Hematopoietic multipotent progenitor cell treated with erythropoietin and hydrocortisone succinate and interleukin-3 and kit ligand, for 8 days (in vitro differentiated cells): ENCODE data around the gene COL5A1.
A peak's percentile ranks its signal among the peaks of the same experiment; 100 is the strongest.
"Not testable (repeated sequence)": the region's sequence is repeated elsewhere in the genome, so short reads cannot be mapped to it uniquely, and the experiment has no call there.

Experiments used
- DNase-seq: peaks from one replicate; pipeline ENCODE4 v3.0.0-alpha.2; 2015

Gene COL5A1

DNA sequence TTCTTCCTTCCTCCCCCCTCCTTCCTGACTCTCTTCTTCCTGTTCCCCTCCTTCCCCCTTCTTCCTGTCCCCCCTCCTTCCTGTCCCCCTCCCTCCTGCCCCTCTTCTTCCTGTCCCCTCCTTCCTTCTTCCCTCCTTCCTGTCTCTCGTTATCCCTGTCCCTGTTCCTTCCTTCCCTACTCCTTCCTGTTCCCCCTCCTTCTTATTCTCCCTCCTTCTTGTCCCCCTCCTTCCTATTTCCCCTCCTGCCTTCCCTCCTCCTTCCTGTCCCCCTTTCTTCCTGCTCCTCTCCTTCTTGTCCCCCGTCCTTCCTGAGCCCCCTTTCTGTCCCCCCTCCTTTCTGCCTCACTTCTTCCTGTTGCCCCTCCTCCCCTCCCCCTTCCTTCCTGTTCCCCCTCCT lies 70.6 kb downstream of the COL5A1 start:
- DNase-seq, result no peak

DNA sequence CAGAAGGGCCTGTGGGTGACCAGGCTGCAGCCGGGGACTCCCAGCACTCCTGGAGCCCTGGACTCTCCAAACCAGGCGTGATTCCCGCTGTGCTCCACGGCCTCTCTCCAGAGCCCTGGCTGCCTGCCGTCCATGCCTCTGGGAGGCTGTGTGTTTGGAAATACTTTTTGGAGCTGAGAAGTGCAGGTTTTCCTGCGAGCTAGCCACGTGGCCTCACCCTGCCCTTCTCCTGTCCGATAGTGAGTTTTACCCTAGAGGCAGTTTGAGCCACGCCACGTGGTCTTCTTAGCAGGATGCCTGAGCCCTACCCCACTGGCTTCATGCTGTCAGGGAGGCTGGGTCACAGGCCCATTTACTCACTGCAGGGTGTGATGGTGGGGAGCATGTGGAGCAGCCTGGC lies 71.3 kb downstream of the COL5A1 start:
- no peak for DNase-seq

DNA sequence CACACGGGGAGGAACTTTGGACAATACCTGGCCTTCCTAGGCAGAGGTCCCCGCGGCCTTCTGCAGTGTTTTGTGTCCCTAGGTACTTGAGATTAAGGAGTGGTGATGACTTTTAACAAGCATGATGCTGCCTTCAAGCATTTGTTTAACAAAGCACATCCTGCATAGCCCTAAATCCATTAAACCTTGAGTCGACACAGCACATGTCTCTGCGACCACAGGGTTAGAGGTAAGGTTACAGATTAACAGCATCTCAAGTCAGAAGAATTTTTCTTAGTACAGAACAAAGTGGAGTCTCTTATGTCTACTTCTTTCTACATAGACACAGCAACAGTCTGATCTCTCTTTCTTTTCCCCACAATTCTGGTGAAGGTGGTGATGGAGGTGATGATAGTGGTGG lies 73.9 kb downstream of the COL5A1 start:
- not testable (repeated sequence) for DNase-seq

- DNase-seq, result no peak
These were observed 74.5 kb downstream of the COL5A1 start for GRCh38 chr9:134716067-134716466.

DNA sequence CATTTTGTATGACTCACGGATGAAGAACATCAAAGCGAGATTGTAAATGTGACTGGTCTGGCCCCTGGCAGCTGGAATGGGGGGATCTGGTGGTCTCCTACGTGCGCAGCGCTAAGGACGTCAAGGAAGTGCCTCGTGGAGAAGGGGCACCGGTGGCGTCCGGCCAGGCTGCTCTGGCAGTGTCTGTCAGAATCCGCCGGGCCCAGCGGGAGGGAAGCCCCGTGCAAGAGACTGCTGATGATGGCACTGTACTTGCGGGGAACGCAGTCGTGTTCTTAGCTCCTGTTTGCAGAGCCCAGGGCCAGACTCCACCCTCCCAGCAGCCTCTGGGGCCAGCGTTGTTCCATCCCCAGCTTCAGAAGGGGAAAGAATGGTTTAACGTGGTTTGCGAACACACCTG lies 75.5 kb downstream of the COL5A1 start:
- DNase-seq, result no peak

DNA sequence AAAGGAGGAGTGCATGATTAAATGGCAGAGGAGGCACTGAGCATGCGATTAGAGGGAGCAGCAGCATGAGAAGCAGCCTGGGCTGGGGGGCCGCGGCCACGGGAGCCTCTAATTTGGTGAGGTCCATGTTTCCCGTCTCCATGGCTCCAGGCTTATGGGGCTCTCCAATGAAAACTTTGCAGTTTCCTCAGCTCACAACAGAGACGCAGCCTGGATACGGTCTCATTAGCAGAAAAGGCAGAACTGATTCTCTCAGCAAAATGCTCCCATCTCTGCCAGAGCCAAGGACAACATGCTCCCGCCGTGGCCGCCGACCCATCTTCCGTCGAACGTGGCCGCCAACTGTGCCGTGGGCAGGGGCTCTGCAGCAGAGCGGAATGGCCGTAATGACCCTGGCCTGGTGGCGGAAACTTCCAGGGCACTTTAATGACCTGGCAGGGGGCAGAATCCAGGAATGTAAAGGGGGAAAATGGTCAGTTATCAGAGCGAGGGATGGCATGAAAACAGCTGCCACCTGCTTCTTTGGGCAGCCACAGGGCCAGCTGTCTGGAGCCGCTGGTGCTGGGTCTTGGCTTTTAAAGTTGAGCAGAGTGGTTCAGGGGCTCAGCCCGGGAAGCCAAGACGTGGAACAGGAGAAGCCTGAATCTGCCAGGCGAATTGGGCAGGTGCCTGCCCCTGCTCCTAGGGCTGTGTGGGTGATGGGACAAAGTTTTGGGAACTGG lies 76.5 kb downstream of the COL5A1 start:
- no peak for DNase-seq

- no peak for DNase-seq
These were observed 77.7 kb downstream of the COL5A1 start for GRCh38 chr9:134719331-134719730.

DNA sequence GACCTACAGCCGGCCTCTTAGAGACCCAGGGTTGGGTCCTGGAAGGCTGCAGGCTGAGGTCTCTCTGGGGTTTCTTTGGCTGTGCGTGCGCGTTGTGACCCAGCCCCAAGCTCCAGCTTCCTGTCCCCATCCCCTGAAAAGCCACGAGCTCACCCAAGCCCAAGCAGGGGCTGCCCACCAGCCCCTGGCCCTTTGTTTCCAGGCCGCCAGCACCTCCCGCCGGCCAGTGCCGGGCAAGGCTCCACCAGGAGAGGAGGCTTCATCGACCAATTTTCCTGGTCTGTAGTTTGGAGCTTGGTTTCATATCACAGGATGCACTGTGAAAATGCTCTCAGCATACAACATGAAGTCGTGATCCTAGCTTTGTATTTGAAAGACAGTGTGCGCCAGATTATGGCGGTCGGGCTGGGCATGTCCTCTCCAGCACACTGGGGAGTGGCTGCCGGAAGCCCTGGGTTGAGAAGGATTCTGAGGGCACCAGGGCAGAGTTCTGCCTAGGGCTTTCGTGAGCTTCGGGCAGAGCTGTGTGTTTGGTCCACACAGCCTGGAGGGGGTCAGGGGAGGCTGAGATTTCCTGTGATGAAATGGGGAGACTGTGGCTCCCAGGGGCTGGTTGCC lies 78.6 kb downstream of the COL5A1 start:
- DNase-seq, result no peak

GRCh38 chr9:134720796-134721195 lies 79.2 kb downstream of the COL5A1 start:
- no peak for DNase-seq

DNA sequence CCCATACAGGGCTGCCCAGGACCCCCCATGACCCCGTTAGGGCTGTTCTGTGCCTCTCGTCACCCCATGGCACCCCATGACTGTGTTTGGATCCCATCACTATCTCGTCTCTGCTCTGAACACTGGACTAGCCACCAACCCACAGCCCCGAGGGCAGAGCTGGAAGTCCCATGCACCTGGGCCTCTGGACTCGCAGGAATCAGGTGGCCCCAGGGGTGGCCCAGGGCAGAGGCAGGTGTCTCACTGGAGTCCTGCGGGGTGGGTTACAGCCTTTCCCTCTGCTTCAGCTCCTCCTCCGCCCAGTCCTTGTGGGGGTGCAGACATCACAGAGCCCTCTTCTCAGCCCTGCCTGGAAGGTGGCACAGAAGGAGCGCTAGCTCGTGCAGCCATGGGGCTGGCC lies 79.7 kb downstream of the COL5A1 start:
- no peak for DNase-seq

GRCh38 chr9:134722120-134722701 lies 80.6 kb downstream of the COL5A1 start:
- DNase-seq, result no peak

DNA sequence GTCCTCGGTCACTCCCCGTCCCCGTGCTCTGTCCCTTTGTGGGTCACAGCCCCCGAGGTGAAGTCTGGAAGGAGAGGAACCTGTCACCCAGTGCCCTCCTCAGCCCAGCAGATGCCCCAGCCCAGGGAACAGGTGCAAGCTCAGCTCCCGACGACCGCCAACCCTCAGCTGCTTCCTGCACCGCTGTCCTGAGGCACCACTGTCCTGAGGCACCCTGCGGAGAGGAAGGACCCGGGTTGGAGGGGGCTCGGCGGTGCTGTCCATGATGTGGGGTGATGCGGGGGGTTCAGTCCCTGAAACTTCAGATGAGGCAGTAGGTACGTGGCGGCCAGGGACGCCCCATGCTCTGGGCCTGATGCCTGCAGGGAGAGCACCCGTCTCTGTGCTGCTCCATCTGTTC lies 81.4 kb downstream of the COL5A1 start:
- DNase-seq, result no peak

DNA sequence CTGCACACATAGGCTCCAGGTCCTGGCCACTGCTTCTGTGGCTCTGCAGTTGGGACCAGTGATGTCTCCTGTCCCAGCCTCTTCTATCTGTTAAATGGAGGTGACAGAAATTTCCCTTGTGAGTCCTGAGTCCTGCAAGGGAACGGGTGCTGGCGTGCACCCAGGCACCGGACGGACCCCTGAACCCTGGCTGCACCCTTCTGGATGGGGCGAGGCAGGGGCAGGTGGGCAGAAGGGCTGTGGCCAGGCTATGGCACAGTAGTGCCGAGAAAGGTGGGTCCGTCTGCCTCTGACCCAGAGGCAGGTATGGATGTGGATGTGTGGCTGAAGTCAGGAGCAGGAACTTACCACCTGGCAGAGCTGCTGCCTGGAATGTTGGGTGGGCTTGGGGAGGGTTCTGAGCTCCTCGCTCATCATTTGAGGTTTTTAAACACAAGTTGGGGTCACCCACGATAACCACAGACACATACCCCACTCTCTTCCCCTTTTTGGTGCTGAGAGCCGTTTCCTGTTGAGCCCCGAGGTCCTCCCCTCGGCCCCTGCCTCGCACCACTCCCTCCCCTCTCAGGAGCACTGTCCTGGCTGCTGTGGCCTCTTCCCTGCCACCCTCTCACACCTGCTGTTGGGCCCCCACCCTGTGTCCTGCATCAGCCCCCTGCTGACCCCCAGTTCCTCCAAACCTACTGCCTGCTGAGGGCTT lies 82.0 kb downstream of the COL5A1 start:
- no peak for DNase-seq

GRCh38 chr9:134724202-134724911 lies 82.8 kb downstream of the COL5A1 start:
- no peak for DNase-seq

GRCh38 chr9:134724912-134725604 lies 83.5 kb downstream of the COL5A1 start:
- no peak for DNase-seq

DNA sequence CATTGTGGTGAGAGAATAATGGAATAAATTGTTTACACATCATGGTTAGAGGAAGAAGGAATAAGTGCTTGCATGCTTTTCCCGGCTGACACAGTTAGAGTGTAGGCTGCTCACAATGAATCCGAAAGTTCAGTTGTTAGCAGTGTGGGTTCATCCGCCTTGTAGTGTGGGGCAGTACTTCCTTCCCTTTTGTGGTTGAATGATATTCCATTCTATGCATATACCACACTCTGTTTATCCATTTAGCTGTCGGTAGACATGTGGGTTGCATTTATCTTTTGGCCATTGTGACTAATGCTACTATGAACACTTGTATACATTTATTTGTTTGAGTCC lies 84.0 kb downstream of the COL5A1 start:
- DNase-seq, result peak; percentile 1

DNA sequence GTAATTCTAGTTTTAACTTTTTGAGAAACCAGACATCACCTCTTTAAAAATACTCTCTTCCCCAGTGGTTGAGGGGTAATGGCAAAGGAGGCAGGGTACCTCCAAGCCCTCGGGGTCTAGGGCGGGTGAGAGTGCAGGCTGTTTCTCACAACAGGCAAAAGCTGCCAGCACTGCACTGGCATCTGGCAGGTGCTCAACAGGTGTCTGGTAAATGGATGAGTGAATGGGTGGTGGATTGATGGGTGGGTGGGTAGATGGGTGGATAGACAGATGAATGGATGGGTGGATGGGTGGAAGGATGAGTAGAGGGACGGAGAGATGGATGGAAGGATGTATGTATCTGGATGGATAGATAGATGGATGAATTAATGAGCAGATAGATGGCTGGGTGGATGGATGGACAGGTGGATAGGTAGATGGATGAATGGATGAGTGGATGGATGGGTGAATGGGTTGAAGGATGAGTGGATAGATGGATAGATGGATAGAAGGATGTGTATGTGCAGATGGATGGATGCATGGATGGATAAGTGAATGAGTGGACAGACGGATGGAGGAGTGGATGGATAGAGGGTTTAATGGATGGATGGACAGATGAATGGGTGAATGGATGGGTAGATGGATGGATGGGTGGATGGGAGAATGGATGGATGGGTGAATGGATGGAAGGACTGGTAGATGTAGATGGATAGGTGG lies 84.6 kb downstream of the COL5A1 start:
- no peak for DNase-seq

DNA sequence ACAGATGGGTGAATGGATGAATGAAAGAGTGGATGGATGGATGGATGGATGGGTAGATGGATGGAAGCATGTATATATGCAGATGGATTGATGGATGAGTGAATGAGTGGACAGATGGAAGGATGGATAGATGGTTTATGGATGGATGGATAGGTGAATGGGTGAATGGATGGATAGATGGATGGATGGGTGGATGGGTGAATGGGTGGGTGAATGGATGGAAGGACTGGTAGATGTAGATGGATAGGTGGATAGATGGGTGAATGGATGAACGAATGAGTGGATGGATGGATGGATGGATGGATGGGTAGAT lies 85.1 kb downstream of the COL5A1 start:
- no peak for DNase-seq

DNA sequence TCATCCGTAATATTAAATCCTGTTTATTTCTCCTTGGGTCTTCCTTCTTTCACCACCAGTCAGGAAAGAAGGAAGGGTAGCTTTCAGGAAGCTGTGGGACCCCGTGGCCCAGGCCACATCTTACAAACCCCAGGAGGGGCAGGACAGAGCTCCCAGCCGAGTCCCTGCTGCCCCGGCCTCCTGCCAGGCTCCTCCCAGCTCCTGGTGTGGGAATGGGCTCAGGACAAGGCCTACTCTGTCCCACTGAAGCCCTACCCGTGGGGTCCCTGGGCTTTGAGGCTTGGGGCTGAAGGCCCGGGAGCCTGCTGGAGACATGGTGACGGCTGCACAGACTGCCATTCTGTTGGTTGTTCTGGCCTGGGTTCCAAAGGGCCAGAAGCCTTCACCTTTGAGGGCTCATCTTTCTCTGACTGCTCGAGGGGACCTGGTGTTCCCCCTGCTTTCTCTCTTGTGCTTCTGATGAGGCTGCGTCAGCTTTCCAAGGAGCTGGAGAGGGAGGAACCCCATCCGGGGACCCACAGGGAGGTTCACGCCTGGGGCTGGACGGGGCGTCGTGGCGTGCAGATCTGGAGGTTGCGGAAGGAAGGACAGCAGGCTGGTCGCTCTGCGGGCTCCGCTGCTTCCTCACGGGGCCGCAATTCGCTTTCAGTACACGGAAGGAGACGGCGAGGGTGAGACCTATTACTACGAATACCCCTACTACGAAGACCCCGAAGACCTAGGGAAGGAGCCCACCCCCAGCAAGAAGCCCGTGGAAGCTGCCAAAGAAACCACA lies 86.6 kb downstream of the COL5A1 start:
- DNase-seq, result no peak

GRCh38 chr9:134728801-134729495 lies 87.3 kb downstream of the COL5A1 start:
- DNase-seq, result no peak
